K562 (cell line): Measurements from ENCODE around the gene BORA. TPM values are rescaled to one million over a fixed set of nuclear protein-coding genes. Genes with fewer than 3 reads are reported as not detected.

Experiments used
- ATAC-seq: fragments of 200-7000 bp; cut with Tn5 transposase; 3 replicates; pipeline ENCODE4 v1.9.1; 2020; ENCODE audit warnings: moderate library complexity
- BruUV-seq: library from RNA; stranded (reverse); fragments of 400-500 nt; replicated peaks from 2 replicates; lab custom pipeline; 2021; lab: Mats Ljungman, UMichigan
- CTCF ChIA-PET: fragments of 300-600 bp; formaldehyde crosslinking; extraction: SDS; loops from one replicate; lab custom pipeline; 2021; ENCODE audit warnings: low intra/inter-chr PET ratio; lab: Yijun Ruan, JAX
- POLR2A ChIA-PET: fragments of 300-600, 350-650 bp; sonication (Branson Sonifier 250); formaldehyde crosslinking; extraction: SDS; loops from one replicate; lab custom pipeline; 2021; ENCODE audit warnings: antibody characterized with exemption, inconsistent platforms; lab: Yijun Ruan, JAX
- DNase-seq, 4 experiments: peaks; one replicate each; pipeline versions ENCODE4 v3.0.0 to v3.0.0-alpha.2; 2011 to 2018; ENCODE audit warnings: low spot score in 3 of 4, mixed read lengths in 3 of 4; ENCODE audit errors: extremely low read depth in 1 of 4
- FAIRE-seq: peaks from 2 replicates; lab custom pipeline; 2011; peaks lifted over from hg19 to GRCh38; lab: Jason Lieb, UNC
- H2AFZ ChIP-seq: 2 replicates; pipeline ENCODE4 v1.6.0; 2011; ENCODE audit warnings: low read depth, low read length, control low read depth, inconsistent platforms
- H3K27ac ChIP-seq: fragments of 200-600 bp; 3 replicates; pipeline ENCODE4 v1.8.0; 2011; ENCODE audit warnings: low read depth, mild to moderate bottlenecking, control low read depth, inconsistent platforms, low read length, moderate library complexity, mixed read lengths; ENCODE audit errors: extremely low read depth
- H3K27me3 ChIP-seq, 2 experiments: fragments of 300-600 bp in 1 of 2; 2 replicates in 1 of 2; 3 replicates in 1 of 2; pipeline versions ENCODE4 v1.6.0 to v1.8.0; 2011; ENCODE audit warnings: inconsistent platforms in 2 of 2, low read length in 2 of 2, mild to moderate bottlenecking in 1 of 2, mixed read lengths in 1 of 2, moderate library complexity in 1 of 2; ENCODE audit not compliant: control insufficient read depth in 2 of 2, insufficient read depth in 2 of 2
- H3K36me3 ChIP-seq: fragments of 300-600 bp; 3 replicates; pipeline ENCODE4 v1.8.0; 2011; ENCODE audit warnings: mild to moderate bottlenecking, low read length, inconsistent platforms; ENCODE audit not compliant: control insufficient read depth, insufficient read depth
- H3K4me1 ChIP-seq, 2 experiments: fragments of 200-600 bp in 1 of 2; replicated peaks in 1 of 2; 2 replicates in 1 of 2; 3 replicates in 1 of 2; pipeline versions ENCODE4 v1.5.1 to v1.8.0; 2011; ENCODE audit warnings: inconsistent platforms in 2 of 2, low read length in 2 of 2, mild to moderate bottlenecking in 1 of 2, mixed read lengths in 1 of 2, moderate library complexity in 1 of 2; ENCODE audit not compliant: control insufficient read depth in 2 of 2, insufficient read depth in 2 of 2
- H3K4me2 ChIP-seq: 2 replicates; pipeline ENCODE4 v1.6.1; 2011; ENCODE audit warnings: low read length, control low read depth, inconsistent platforms, mixed read lengths; ENCODE audit not compliant: insufficient read depth
- H3K4me3 ChIP-seq: fragments of 200-600 bp; sonication (generic), shearing (Covaris generic); 2 replicates; pipeline ENCODE4 v1.5.1; 2016; ENCODE audit warnings: control low read depth, inconsistent platforms
- H3K79me2 ChIP-seq: fragments of 200-600 bp; 3 replicates; pipeline ENCODE4 v1.8.0; 2011; ENCODE audit warnings: low read length, inconsistent platforms; ENCODE audit not compliant: control insufficient read depth, insufficient read depth
- H3K9ac ChIP-seq, 2 experiments: 2 replicates each; pipeline versions ENCODE4 v1.6.0 to v1.6.1; 2011; ENCODE audit warnings: low read depth in 2 of 2, low read length in 2 of 2, control low read depth in 1 of 2, inconsistent platforms in 1 of 2, mild to moderate bottlenecking in 1 of 2, mixed read lengths in 1 of 2; ENCODE audit not compliant: insufficient read depth in 1 of 2
- H3K9me1 ChIP-seq: one replicate; pipeline ENCODE4 v1.6.0; 2011; ENCODE audit warnings: inconsistent platforms, mild to moderate bottlenecking, low read length, moderate library complexity; ENCODE audit not compliant: control insufficient read depth, insufficient read depth
- H3K9me3 ChIP-seq: replicated peaks from 2 replicates; pipeline ENCODE4 v1.5.1; 2011; ENCODE audit warnings: low read depth, low read length, inconsistent platforms; ENCODE audit not compliant: control insufficient read depth, insufficient read depth
- H4K20me1 ChIP-seq: replicated peaks from 2 replicates; pipeline ENCODE4 v1.6.1; 2011; ENCODE audit warnings: low read length, inconsistent platforms, mixed read lengths; ENCODE audit not compliant: control insufficient read depth, insufficient read depth
- ARNT ChIP-seq, 2 experiments: fragments of 450-650 bp; IDR thresholded peaks; 2 replicates each; pipeline ENCODE4 v1.6.1; 2016; ENCODE audit warnings: mild to moderate bottlenecking in 1 of 2
- BCOR ChIP-seq: fragments of 450-650 bp; IDR thresholded peaks from 2 replicates; pipeline ENCODE4 v1.6.1; 2016
- CXXC5 ChIP-seq: fragments of 250-450 bp; sonication (Bioruptor Pico); IDR thresholded peaks from 2 replicates; pipeline ENCODE4 v1.8.0; 2022; ENCODE audit warnings: inconsistent platforms, mild to moderate bottlenecking, moderate library complexity
- FOSL1 ChIP-seq: fragments of 200-800 bp; sonication (Bioruptor generic); conservative IDR thresholded peaks from 2 replicates; pipeline ENCODE4 v1.6.1; 2016; ENCODE audit warnings: missing genetic modification characterization, missing compliant biosample characterization
- JUNB ChIP-seq: fragments of 450-650 bp; formaldehyde crosslinking; conservative IDR thresholded peaks from 2 replicates; pipeline ENCODE4 v1.4.0; 2020; ENCODE audit warnings: mild to moderate bottlenecking
- KDM4B ChIP-seq, 2 experiments: fragments of 450-650 bp in 1 of 2; sonication (generic) in 1 of 2; IDR thresholded peaks; 2 replicates each; pipeline ENCODE4 v1.6.1; 2016 to 2017; ENCODE audit warnings: borderline replicate concordance in 2 of 2, antibody characterized with exemption in 1 of 2, low read depth in 1 of 2, mild to moderate bottlenecking in 1 of 2
- LCOR ChIP-seq: sonication (generic); formaldehyde crosslinking; IDR thresholded peaks from 2 replicates; pipeline ENCODE4 v1.8.0; 2022; ENCODE audit warnings: mild to moderate bottlenecking, missing genetic modification reagents
- NCOA6 ChIP-seq: fragments of 450-650 bp; IDR thresholded peaks from 2 replicates; pipeline ENCODE4 v1.6.1; 2017; ENCODE audit warnings: mild to moderate bottlenecking
- RFX1 ChIP-seq: fragments of 450-650 bp; IDR thresholded peaks from 2 replicates; pipeline ENCODE4 v1.6.1; 2016; ENCODE audit warnings: mild to moderate bottlenecking, moderate library complexity
- SIX5 ChIP-seq, 2 experiments: IDR thresholded peaks; 2 replicates each; pipeline ENCODE4 v1.6.1; 2011; ENCODE audit warnings: low read length in 2 of 2, borderline replicate concordance in 1 of 2, low read depth in 1 of 2, mild to moderate bottlenecking in 1 of 2, moderate library complexity in 1 of 2; ENCODE audit not compliant: insufficient read depth in 1 of 2
- ZBTB17 ChIP-seq: fragments of 450-650 bp; formaldehyde crosslinking; IDR thresholded peaks from 2 replicates; pipeline ENCODE4 v1.4.0; 2020; ENCODE audit warnings: mild to moderate bottlenecking
- ZBTB5 ChIP-seq: fragments of 450-650 bp; IDR thresholded peaks from 2 replicates; pipeline ENCODE4 v1.6.1; 2017; ENCODE audit warnings: antibody characterized with exemption
- ZC3H11A ChIP-seq: IDR thresholded peaks from 2 replicates; pipeline ENCODE4 v1.6.1; 2012; ENCODE audit warnings: low read depth, low read length, improper control_type of control experiment
- ZNF212 ChIP-seq: fragments of 450-650 bp; formaldehyde crosslinking; IDR thresholded peaks from 2 replicates; pipeline ENCODE4 v1.4.0; 2020; ENCODE audit warnings: mild to moderate bottlenecking
- ZNF583 ChIP-seq: fragments of 250-450 bp; sonication (Bioruptor Pico); IDR thresholded peaks from 2 replicates; pipeline ENCODE4 v1.4.0; 2020
- WGBS: fragments of 100-300 bp; shearing (Covaris generic); methylation state at CpG from one replicate; pipeline ENCODE4 v1.1.6; 2016; ENCODE audit warnings: low coverage, mixed read lengths; ENCODE audit not compliant: insufficient coverage; ENCODE audit errors: missing lambda C conversion rate; 5-methylcytosine and 5-hydroxymethylcytosine counted together
- in situ Hi-C: fragments of 300-500 bp; cut with MboI; formaldehyde crosslinking; loops from 4 replicates; pipeline ENCODE4 v1.15.0; 2018; ENCODE audit warnings: inconsistent platforms, mixed read lengths
- intact Hi-C: fragments of 100-400 bp; cut with micrococcal nuclease; formaldehyde crosslinking; loops from 2 replicates; pipeline ENCODE4 v1.14.2; 2022
- polyA plus RNA-seq, 8 experiments: library from polyadenylated mRNA; depleted of rRNA in 4 of 8; stranded (reverse) in 5 of 8; unstranded in 3 of 8; fragments of >200 nt; fragmentation: Nextera tagmentation in 2 of 8; fragmentation: Illumina TruSeq in 1 of 8; extraction: Ambion mirVana in 2 of 8; extraction: Trizol in 1 of 8; gene quantifications; 2 replicates each; pipeline versions ENCODE4 v1.2.1 to v1.2.3, GENCODE V29; 2011 to 2014; ENCODE audit warnings: inconsistent platforms in 1 of 8, missing spikeins in 1 of 8
- total RNA-seq, 7 experiments: library from RNA; depleted of rRNA in 6 of 7; stranded (reverse); fragments of >200 nt in 6 of 7; fragmentation: Illumina TruSeq in 2 of 7; extraction: Trizol in 2 of 7; gene quantifications; 2 replicates each; pipeline versions ENCODE4 v1.2.1 to v1.2.3, GENCODE V29; 2011 to 2021; ENCODE audit warnings: low replicate concordance in 1 of 7
- TF ChIP-seq, protein P1 (sequence below), 3 experiments: fragments of 200-800 bp in 1 of 3; fragments of 250-450 bp in 1 of 3; fragments of 450-650 bp in 1 of 3; sonication (Bioruptor Pico) in 1 of 3; sonication (Bioruptor generic) in 1 of 3; formaldehyde crosslinking in 1 of 3; IDR thresholded peaks; 2 replicates each; pipeline versions ENCODE4 v1.6.1 to v1.8.0; 2016 to 2022; ENCODE audit warnings: mild to moderate bottlenecking in 2 of 3, missing genetic modification characterization in 2 of 3, missing compliant biosample characterization in 1 of 3, moderate library complexity in 1 of 3

Gene BORA
- total and polyA plus RNA-seq, 9 of the 15 experiments (the other 6 are each of a cell fraction or from before 2014, with no cell fraction given): 12.4 to 21.5 (median 18.2) TPM

GRCh38 chr13:72757792-72758535, 30.2 kb downstream of the BORA start:
- ChIA-PET POLR2A (no interaction called here), CTCF (no interaction called here)
- Histone ChIP-seq H3K79me2 (no peaks in the 10 kb centered on the region), H3K4me3 (no peak overlapping the region), H3K4me2 (no peak overlapping the region), H3K9me3 (no peaks in the 10 kb centered on the region), H4K20me1 (no peaks in the 10 kb centered on the region), H3K27me3 (no peaks in the 10 kb centered on the region), H3K36me3 (peaks cover 85% of the 10 kb centered on the region), H3K4me1 (no peaks in the 10 kb centered on the region), H3K27ac (no peak overlapping the region), H3K9ac (no peak overlapping the region), H2AFZ (no peak overlapping the region), H3K9me1 (no peaks in the 10 kb centered on the region)
- 73% methylated on average over 4 of the region's 4 CpGs for WGBS
- DNase-seq (no peak), ATAC-seq (no peak), FAIRE-seq (no peak)
- no TSS peak for BruUV-seq
- intact Hi-C loops (no loop called here), in situ Hi-C loops (no loop called here)
- TF ChIP-seq SIX5 (IDR thresholded peaks at IDR 0.05; ENCODE audit: borderline replicate concordance in 1 of 2, insufficient read depth in 1 of 2, low read depth in 1 of 2, low read length in 2 of 2): no peak
- TF ChIP-seq FOSL1 (tag): no peak
- TF ChIP-seq, protein P1, sequence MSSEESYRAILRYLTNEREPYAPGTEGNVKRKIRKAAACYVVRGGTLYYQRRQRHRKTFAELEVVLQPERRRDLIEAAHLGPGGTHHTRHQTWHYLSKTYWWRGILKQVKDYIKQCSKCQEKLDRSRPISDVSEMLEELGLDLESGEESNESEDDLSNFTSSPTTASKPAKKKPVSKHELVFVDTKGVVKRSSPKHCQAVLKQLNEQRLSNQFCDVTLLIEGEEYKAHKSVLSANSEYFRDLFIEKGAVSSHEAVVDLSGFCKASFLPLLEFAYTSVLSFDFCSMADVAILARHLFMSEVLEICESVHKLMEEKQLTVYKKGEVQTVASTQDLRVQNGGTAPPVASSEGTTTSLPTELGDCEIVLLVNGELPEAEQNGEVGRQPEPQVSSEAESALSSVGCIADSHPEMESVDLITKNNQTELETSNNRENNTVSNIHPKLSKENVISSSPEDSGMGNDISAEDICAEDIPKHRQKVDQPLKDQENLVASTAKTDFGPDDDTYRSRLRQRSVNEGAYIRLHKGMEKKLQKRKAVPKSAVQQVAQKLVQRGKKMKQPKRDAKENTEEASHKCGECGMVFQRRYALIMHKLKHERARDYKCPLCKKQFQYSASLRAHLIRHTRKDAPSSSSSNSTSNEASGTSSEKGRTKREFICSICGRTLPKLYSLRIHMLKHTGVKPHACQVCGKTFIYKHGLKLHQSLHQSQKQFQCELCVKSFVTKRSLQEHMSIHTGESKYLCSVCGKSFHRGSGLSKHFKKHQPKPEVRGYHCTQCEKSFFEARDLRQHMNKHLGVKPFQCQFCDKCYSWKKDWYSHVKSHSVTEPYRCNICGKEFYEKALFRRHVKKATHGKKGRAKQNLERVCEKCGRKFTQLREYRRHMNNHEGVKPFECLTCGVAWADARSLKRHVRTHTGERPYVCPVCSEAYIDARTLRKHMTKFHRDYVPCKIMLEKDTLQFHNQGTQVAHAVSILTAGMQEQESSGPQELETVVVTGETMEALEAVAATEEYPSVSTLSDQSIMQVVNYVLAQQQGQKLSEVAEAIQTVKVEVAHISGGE (CRISPR knock-in tag; IDR thresholded peaks at IDR 0.05): no peak
- TF ChIP-seq ZNF583: no peak
- TF ChIP-seq ZNF212 (CRISPR knock-in tag): no peak
- TF ChIP-seq RFX1: no peak
- TF ChIP-seq ZC3H11A: no peak
- TF ChIP-seq JUNB (CRISPR knock-in tag): no peak
- TF ChIP-seq CXXC5 (CRISPR knock-in tag): no peak
- no peak for TF ChIP-seq KDM4B (IDR thresholded peaks at IDR 0.05; ENCODE audit: borderline replicate concordance in 2 of 2, low read depth in 1 of 2)
- TF ChIP-seq NCOA6: no peak
- TF ChIP-seq BCOR: no peak
- no peak for TF ChIP-seq LCOR (CRISPR knock-in tag)
- TF ChIP-seq ARNT (IDR thresholded peaks at IDR 0.05): no peak
- TF ChIP-seq ZBTB17 (CRISPR knock-in tag): no peak
- no peak for TF ChIP-seq ZBTB5
